GM19452 (cell line): ENCODE data around the gene FDXR.

ENCODE experiments used
- ATAC-seq: cut with Tn5 transposase; IDR thresholded peaks from one replicate; pipeline ENCODE4 v1.9.1; 2021; ENCODE audit not compliant: unreplicated experiment

The FDXR gene

DNA sequence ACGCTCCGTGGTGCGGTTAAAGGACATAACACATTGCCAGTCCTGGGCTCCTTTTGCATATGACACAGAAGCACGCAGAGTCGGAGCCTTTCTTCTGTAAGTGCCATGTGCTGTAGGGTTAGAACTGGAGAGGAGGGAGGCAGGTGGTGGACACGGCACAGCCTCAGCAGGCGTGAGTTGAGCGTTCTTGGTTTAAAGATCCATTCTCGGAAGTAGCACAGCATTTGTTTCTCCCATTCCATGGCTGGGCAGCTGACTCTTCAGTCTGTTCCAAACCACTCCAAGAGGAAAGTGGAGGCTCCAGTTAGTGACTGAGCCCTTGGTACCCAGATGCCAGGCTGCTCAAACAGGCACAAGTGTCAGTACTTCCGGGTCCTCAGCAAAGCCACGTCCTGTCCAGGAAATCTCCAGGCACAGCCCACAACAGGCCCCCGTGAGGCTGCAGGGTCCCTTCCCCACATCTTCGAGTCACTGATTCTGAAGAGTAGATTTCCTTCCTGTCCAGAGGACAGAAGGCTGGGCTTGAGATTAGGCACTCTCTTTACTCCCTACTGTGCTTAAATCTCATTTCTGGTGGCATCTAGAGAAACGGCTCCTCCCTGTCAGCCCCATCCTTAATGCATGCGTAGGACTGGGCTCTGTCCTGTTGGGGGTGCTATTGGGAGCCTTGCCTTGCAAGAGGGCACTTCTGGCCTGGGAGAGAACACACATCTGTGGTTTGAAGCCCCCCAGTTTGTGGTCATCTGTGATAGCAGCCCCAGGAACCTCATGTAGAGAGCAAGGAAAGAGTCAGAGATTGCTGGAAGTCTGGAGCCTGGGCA lies 57.0 kb downstream of the FDXR start:
- ATAC-seq = no peak

DNA sequence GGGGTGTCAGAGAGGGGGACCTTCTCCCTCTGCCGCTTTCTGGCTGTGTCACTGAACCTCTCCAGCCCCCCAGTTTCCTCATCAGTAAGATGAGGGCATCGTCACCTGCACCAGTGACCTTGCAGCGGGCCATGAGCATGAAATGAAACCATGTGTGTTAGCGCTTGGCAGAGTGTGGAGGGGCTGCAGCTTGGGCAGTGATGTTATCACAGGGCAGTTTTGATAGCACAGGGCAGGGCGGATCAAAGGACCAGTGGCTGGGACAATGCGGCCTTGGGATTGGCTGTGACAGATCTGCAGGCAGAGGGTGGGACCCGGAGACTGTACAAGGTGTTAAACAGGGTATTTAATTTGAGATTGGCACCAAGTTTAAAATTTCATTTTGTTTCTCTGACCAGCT lies 57.7 kb downstream of the FDXR start:
- ATAC-seq = no peak

DNA sequence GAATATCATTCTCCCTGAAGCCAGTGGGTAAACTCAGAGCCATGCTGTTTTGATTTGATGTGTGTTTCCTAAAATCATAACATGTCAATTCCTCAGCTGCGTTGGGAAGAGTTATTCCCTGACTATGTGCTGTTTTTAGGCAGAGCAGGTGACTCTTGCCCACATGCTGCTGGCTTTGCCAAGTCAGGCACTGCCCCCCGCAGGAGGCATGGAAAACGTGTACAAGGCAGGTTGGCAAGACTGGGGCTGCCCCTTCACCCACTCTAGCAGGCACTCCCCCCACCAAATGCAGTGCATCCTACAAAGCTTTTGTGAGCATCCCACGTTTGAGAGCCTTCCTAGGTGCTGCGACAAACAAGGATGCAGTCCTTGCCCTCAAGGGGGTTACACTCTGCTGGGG lies 58.3 kb downstream of the FDXR start:
- ATAC-seq = no peak
